Kidney (tissue), 14 donors: Measurements from ENCODE around the gene LTC4S. TPM values are rescaled to one million over a fixed set of nuclear protein-coding genes. Genes with fewer than 3 reads are reported as not detected.

Source experiments
- DNase-seq, 5 donors: peaks; one replicate each; pipeline ENCODE4 v3.0.0-alpha.2; 2013 to 2020
- FAIRE-seq: peaks from 2 replicates; lab custom pipeline; 2012; peaks lifted over from hg19 to GRCh38; lab: Jason Lieb, UNC
- H3K27ac ChIP-seq, 2 donors: one replicate each; pipeline ENCODE4 v1.7.0; 2013; ENCODE audit warnings: low read depth in 2 of 2, low read length in 2 of 2, inconsistent platforms in 1 of 2
- H3K27me3 ChIP-seq: one replicate; pipeline ENCODE4 v1.7.1; 2013; ENCODE audit warnings: low read length, inconsistent platforms; ENCODE audit not compliant: control insufficient read depth, insufficient read depth
- H3K36me3 ChIP-seq, 3 donors: one replicate each; pipeline versions ENCODE4 v1.7.0 to v1.7.1; 2013; ENCODE audit warnings: low read length in 3 of 3, control low read depth in 1 of 3, inconsistent platforms in 1 of 3; ENCODE audit not compliant: insufficient read depth in 3 of 3, control insufficient read depth in 2 of 3
- H3K4me1 ChIP-seq, 3 donors: one replicate each; pipeline versions ENCODE4 v1.7.0 to v1.7.1; 2013; ENCODE audit warnings: low read length in 3 of 3, inconsistent platforms in 1 of 3, low read depth in 1 of 3; ENCODE audit not compliant: control insufficient read depth in 2 of 3, insufficient read depth in 2 of 3
- H3K4me3 ChIP-seq, 3 donors: one replicate each; pipeline versions ENCODE4 v1.7.0 to v1.8.1; 2013; ENCODE audit warnings: low read length in 3 of 3, control low read depth in 1 of 3, inconsistent platforms in 1 of 3
- H3K9ac ChIP-seq, 3 donors: one replicate each; pipeline versions ENCODE4 v1.7.0 to v1.7.1; 2013; ENCODE audit warnings: low read length in 3 of 3, control low read depth in 1 of 3, inconsistent platforms in 1 of 3
- H3K9me3 ChIP-seq, 3 donors: one replicate each; pipeline versions ENCODE4 v1.7.0 to v1.7.1; 2013; ENCODE audit warnings: low read length in 3 of 3, control low read depth in 1 of 3, inconsistent platforms in 1 of 3; ENCODE audit not compliant: control insufficient read depth in 2 of 3, insufficient read depth in 1 of 3
- CTCF ChIP-seq: IDR thresholded peaks from 3 replicates; pipeline ENCODE4 v1.5.1; 2012; ENCODE audit warnings: mild to moderate bottlenecking, moderate library complexity, borderline replicate concordance; ENCODE audit not compliant: insufficient read depth; ENCODE audit errors: extremely low read depth
- intact Hi-C: fragments of 100-400 bp; cut with DNase I; formaldehyde crosslinking; loops from one replicate; pipeline ENCODE4 v1.11.1; 2022
- polyA plus RNA-seq: library from polyadenylated mRNA; stranded (reverse); fragments of 350-450 nt; fragmentation: Illumina TruSeq; extraction: RNeasy Lipid Tissue Mini Kit (QIAGEN cat#74804); gene quantifications from one replicate; pipeline ENCODE4 v1.2.3, GENCODE V29; 2014; ENCODE audit warnings: low read depth, low replicate concordance; ENCODE audit not compliant: insufficient read depth
- total RNA-seq: library from RNA; stranded (reverse); fragmentation: NEBNext Ultra II Directional; extraction: Animal tissue kit (Norgen Biotek cat#: 25700); gene quantifications from one replicate; pipeline ENCODE4 v1.2.1, GENCODE V29; 2021
- donor health status: control.
- donor health status: control.
- donor health status: control.
- donor health status: control.
- donor health status: control.
- donor health status: DM: yes; HTN: yes; CAD: no.
- donor health status: Normal renal cell carcinoma (clear cell type).

The LTC4S gene
- total and polyA plus RNA-seq, 2 donors from 2014 or later, result 20.1 to 30.6 TPM

GRCh38 chr5:179769271-179769670 lies 24.5 kb upstream of the LTC4S start:
- intact Hi-C loops, result no loop called here
- H3K36me3 ChIP-seq, result peaks cover 4 to 50% (median 33%) of the 10 kb centered on the region in 3 donors
- no peak for FAIRE-seq

GRCh38 chr5:179769796-179770195 lies 24.0 kb upstream of the LTC4S start:
- Histone ChIP-seq H3K27ac (no peak overlapping the region), H3K9ac (no peak overlapping the region), H3K27me3 (no peaks in the 10 kb centered on the region), H3K4me1 (peaks cover 0 to 15% (median 14%) of the 10 kb centered on the region in 3 donors), H3K4me3 (no peak overlapping the region), H3K36me3 (peaks cover 4 to 50% (median 34%) of the 10 kb centered on the region in 3 donors), H3K9me3 (no peaks in the 10 kb centered on the region)
- TF ChIP-seq CTCF, result no peak
- DNase-seq, result no peak
- no peak for FAIRE-seq
- intact Hi-C loops, result no loop called here

More at GRCh38 chr5:179769271-179769670, 24.5 kb upstream of the LTC4S start:
- H3K9me3 ChIP-seq, result no peaks in the 10 kb centered on the region
- peaks cover 0 to 15% (median 14%) of the 10 kb centered on the region in 3 donors for H3K4me1 ChIP-seq
- no peak overlapping the region for H3K27ac ChIP-seq
- DNase-seq, result no peak
- H3K4me3 ChIP-seq, result no peak overlapping the region
- no peaks in the 10 kb centered on the region for H3K27me3 ChIP-seq
- H3K9ac ChIP-seq, result no peak overlapping the region
- TF ChIP-seq CTCF, result no peak

- Histone ChIP-seq H3K9me3 (no peaks in the 10 kb centered on the region), H3K4me3 (no peak overlapping the region), H3K4me1 (peaks cover 0 to 5% (median 3%) of the 10 kb centered on the region in 3 donors), H3K9ac (no peak overlapping the region), H3K27me3 (no peaks in the 10 kb centered on the region), H3K36me3 (peaks cover 4 to 47% (median 41%) of the 10 kb centered on the region in 3 donors), H3K27ac (no peak overlapping the region)
- intact Hi-C loops, result no loop called here
- TF ChIP-seq CTCF, result no peak
- no peak for FAIRE-seq
- DNase-seq, result no peak
Observed at GRCh38 chr5:179771311-179771895, 22.4 kb upstream of the LTC4S start.
